Measurements from ENCODE around the gene GABPB1.
A peak's percentile ranks its signal among the peaks of the same experiment; 100 is the strongest.

GABPB1 gene

DNA sequence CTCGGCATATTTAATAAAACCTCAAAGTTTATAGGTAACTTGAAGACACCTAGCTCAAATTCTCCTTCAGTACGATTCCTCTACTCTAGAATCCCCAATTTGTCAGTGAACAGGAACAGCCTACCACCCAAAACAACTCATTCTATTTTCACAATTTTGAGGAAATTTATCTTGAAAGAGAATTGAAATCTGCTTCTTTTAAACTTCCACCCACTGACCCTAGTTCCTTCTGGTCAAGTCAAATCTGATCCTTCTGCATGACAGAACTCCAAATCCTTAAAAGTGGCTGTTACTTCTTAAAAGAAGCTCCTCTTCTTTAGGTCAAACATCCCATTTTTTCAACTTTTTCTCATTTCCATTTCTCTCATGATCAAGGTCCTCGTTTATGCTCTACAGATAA lies 4.4 kb downstream of the GABPB1 start:
- Histone ChIP-seq H4K20me1 (ENCODE audit: insufficient read depth, low read length) (peaks cover 27% of the 10 kb centered on the region; the same call in 1 of the 2 replicates), H3K27ac (ENCODE audit: low read length) (no peak overlapping the region), H3K79me2 (ENCODE audit: insufficient read depth, low read length) (peaks cover 97% of the 10 kb centered on the region), H2AFZ (ENCODE audit: low read depth, low read length) (no peak overlapping the region), H3K36me3 (ENCODE audit: insufficient read depth, low read length) (peaks cover 13% of the 10 kb centered on the region), H3K4me1 (ENCODE audit: insufficient read depth, low read length) (peaks cover 40% of the 10 kb centered on the region), H3K9ac (ENCODE audit: low read depth, low read length) (peak overlapping the region; percentile 100; the same call in 1 of the 2 replicates), H3K27me3 (ENCODE audit: insufficient read depth, low read length, poor library complexity) (no peaks in the 10 kb centered on the region), H3K4me3 (ENCODE audit: low read depth in 1 of 2, low read length in 2 of 2) (peak overlapping the region in 1 of 2 experiments; percentile 10; a peak in 1 of 4 replicates), H3K4me2 (ENCODE audit: insufficient read depth, low read length) (peak overlapping the region; percentile 80), H3K9me3 (ENCODE audit: insufficient read depth, low read length, severe bottlenecking) (no peaks in the 10 kb centered on the region)
- no peak for DNase-seq
- ATAC-seq (ENCODE audit: insufficient read depth, low read depth), result no peak
- TF ChIP-seq EZH2 (IDR thresholded peaks at IDR 0.05; ENCODE audit: borderline replicate concordance, low read depth, low read length, severe bottlenecking), result no peak
- TF ChIP-seq, protein P1, sequence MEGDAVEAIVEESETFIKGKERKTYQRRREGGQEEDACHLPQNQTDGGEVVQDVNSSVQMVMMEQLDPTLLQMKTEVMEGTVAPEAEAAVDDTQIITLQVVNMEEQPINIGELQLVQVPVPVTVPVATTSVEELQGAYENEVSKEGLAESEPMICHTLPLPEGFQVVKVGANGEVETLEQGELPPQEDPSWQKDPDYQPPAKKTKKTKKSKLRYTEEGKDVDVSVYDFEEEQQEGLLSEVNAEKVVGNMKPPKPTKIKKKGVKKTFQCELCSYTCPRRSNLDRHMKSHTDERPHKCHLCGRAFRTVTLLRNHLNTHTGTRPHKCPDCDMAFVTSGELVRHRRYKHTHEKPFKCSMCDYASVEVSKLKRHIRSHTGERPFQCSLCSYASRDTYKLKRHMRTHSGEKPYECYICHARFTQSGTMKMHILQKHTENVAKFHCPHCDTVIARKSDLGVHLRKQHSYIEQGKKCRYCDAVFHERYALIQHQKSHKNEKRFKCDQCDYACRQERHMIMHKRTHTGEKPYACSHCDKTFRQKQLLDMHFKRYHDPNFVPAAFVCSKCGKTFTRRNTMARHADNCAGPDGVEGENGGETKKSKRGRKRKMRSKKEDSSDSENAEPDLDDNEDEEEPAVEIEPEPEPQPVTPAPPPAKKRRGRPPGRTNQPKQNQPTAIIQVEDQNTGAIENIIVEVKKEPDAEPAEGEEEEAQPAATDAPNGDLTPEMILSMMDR (IDR thresholded peaks at IDR 0.05; ENCODE audit: borderline replicate concordance, extremely low read depth, low read length, poor library complexity, severe bottlenecking), result no peak

DNA sequence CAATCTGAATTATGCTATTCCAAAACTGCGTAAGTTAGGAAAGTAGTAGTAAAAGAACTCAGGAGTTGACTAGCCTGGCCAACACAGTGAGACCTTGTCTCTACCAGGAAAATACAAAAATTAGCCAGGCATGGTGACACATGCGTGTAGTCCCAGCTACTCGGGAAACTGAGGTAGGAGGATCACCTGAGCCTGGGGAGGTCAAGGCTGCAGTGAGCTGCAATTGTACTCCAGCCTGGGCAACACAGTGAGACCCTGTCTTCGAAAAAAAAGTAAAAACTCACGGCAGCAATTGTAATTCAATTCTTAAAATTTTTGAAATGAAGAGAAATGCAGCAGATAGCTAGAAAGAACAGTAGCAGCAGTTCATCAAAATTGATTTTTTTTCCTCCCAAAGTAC lies 9.7 kb downstream of the GABPB1 start:
- Histone ChIP-seq H3K4me3 (ENCODE audit: low read depth in 1 of 2, low read length in 2 of 2) (no peak overlapping the region), H3K4me1 (ENCODE audit: insufficient read depth, low read length) (peaks cover 10% of the 10 kb centered on the region; the same call in 1 of the 2 replicates), H3K9ac (ENCODE audit: low read depth, low read length) (no peak overlapping the region), H2AFZ (ENCODE audit: low read depth, low read length) (no peak overlapping the region), H3K4me2 (ENCODE audit: insufficient read depth, low read length) (no peak overlapping the region), H3K79me2 (ENCODE audit: insufficient read depth, low read length) (peaks cover 76% of the 10 kb centered on the region), H3K9me3 (ENCODE audit: insufficient read depth, low read length, severe bottlenecking) (no peaks in the 10 kb centered on the region), H3K27ac (ENCODE audit: low read length) (no peak overlapping the region), H4K20me1 (ENCODE audit: insufficient read depth, low read length) (peaks cover 8% of the 10 kb centered on the region; the same call in 1 of the 2 replicates), H3K27me3 (ENCODE audit: insufficient read depth, low read length, poor library complexity) (no peaks in the 10 kb centered on the region), H3K36me3 (ENCODE audit: insufficient read depth, low read length) (no peaks in the 10 kb centered on the region; the same call in 1 of the 2 replicates)
- DNase-seq (no peak), ATAC-seq (ENCODE audit: insufficient read depth, low read depth) (no peak)
- TF ChIP-seq EZH2 (IDR thresholded peaks at IDR 0.05; ENCODE audit: borderline replicate concordance, low read depth, low read length, severe bottlenecking), result no peak
- TF ChIP-seq, protein P1 (IDR thresholded peaks at IDR 0.05; ENCODE audit: borderline replicate concordance, extremely low read depth, low read length, poor library complexity, severe bottlenecking), result no peak

DNA sequence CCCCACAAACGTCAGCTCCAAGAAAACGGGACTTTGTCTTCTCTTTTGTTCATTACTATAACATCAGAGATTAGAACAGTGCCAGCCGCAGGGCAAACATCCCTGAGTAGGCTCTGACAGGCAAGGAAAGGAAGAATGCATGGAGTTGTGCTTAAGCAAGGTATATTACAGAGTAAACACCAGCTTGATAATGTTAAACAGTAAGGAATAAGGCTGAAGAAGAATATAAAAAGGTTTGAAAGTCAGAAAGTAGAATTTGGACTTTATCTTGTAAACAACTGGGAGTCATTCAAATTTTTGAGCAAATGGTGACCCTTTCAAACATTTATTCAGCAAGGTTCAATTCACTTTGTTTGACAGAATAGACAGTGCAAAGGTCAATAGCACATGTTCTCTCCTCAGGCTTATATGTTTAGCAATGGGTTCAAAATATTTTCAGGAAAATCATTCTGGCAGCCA lies 11.0 kb downstream of the GABPB1 start:
- Histone ChIP-seq H3K27ac (ENCODE audit: low read length) (no peak overlapping the region), H3K4me2 (ENCODE audit: insufficient read depth, low read length) (no peak overlapping the region), H3K36me3 (ENCODE audit: insufficient read depth, low read length) (peaks cover 5% of the 10 kb centered on the region; the same call in 1 of the 2 replicates), H3K9ac (ENCODE audit: low read depth, low read length) (no peak overlapping the region), H3K4me3 (ENCODE audit: low read depth in 1 of 2, low read length in 2 of 2) (no peak overlapping the region), H3K79me2 (ENCODE audit: insufficient read depth, low read length) (peaks cover 76% of the 10 kb centered on the region), H3K27me3 (ENCODE audit: insufficient read depth, low read length, poor library complexity) (no peaks in the 10 kb centered on the region), H3K9me3 (ENCODE audit: insufficient read depth, low read length, severe bottlenecking) (no peaks in the 10 kb centered on the region), H4K20me1 (ENCODE audit: insufficient read depth, low read length) (peaks cover under 1% of the 10 kb centered on the region; the same call in 1 of the 2 replicates), H2AFZ (ENCODE audit: low read depth, low read length) (no peak overlapping the region), H3K4me1 (ENCODE audit: insufficient read depth, low read length) (peaks cover 1% of the 10 kb centered on the region; the same call in 1 of the 2 replicates)
- DNase-seq (no peak), ATAC-seq (ENCODE audit: insufficient read depth, low read depth) (no peak)
- no peak for TF ChIP-seq EZH2 (IDR thresholded peaks at IDR 0.05; ENCODE audit: borderline replicate concordance, low read depth, low read length, severe bottlenecking)
- TF ChIP-seq, protein P1 (IDR thresholded peaks at IDR 0.05; ENCODE audit: borderline replicate concordance, extremely low read depth, low read length, poor library complexity, severe bottlenecking), result no peak
